22Rv1 (cell line): ENCODE data around the gene RARRES2.

ENCODE experiments used
- H3K27ac ChIP-seq: fragments of 450-650 bp; 2 replicates; pipeline ENCODE4 v1.5.1; 2017
- CTCF ChIP-seq: fragments of 450-650 bp; IDR thresholded peaks from 2 replicates; pipeline ENCODE4 v1.5.1; 2017; ENCODE audit warnings: mild to moderate bottlenecking
- ZFX ChIP-seq: fragments of 450-650 bp; IDR thresholded peaks from 2 replicates; pipeline ENCODE4 v1.6.1; 2017; ENCODE audit warnings: antibody characterized with exemption, borderline replicate concordance

RARRES2 gene

DNA sequence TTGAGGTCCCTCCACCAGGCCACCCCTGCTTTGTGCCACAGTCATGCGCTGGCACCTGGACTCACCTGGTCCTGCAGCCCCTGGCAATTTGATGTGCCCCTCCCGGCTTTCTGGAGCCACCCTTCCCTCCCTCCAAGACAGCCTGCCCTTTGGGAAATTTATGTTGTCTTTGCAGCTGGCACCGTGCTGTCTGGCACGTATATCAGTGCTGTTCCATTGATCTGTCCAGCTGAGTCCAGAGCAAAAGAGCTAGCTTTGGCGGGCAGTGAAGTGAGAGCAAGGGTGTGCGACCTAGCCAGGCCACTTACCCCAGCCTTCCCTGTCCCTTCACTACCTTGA, 5.7 kb downstream of the RARRES2 start:
- TF ChIP-seq CTCF: no peak
- TF ChIP-seq ZFX: no peak
- H3K27ac ChIP-seq: no peak overlapping the region

DNA sequence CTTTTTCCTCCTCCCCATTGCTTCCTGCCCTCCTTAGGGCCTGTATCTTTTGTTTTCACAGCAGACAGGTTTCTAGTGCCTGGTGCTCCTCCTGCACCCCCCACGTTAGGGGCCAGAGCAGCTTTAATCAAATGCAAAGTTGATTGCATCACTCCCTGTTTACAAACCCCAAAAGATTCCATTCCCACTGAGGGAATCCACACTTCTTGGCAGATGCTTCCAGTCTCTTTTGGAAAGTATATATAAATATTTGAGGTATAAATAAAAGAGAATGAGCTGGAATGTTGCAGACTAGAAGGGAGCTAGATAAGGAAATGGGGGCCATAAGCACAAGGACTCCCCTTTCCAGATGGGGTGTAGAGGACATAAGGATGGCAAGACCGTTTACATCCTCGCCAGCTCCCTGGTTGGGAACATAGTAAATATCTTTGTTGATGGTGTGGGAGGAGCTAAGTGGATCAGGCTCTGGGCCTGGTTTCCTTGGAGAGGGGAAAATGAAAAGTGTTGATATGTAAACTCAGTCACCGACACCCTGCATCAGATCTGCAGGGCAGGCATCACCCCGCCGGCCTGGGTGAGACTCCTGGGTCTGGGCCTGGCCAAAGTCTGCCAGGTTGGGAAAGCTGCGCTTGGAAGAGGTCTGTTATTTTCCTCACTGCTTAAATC, 6.2 kb downstream of the RARRES2 start:
- TF ChIP-seq CTCF (no peak), ZFX (no peak)
- H3K27ac ChIP-seq: no peak overlapping the region

DNA sequence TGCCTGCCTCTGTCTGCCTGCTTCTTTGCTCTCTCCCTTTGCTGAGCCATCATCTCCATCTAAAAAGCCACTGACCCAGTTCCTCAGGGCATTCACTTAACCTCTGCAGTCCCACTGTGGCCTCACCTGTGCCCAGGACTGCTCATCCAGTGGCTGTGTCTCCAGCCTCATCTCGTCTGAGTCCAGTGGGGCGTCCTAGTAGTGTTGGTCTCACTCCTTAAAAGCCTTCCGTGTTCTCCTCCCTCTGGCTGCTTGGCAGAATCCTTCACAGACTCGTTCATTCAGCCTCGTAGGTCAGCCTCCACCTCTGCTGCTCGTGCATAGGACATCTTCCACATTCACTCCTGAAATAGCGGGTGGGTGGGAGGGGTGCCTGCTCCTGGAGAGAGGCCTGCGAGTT, 7.3 kb downstream of the RARRES2 start:
- TF ChIP-seq CTCF: no peak
- TF ChIP-seq ZFX: no peak
- H3K27ac ChIP-seq: no peak overlapping the region

DNA sequence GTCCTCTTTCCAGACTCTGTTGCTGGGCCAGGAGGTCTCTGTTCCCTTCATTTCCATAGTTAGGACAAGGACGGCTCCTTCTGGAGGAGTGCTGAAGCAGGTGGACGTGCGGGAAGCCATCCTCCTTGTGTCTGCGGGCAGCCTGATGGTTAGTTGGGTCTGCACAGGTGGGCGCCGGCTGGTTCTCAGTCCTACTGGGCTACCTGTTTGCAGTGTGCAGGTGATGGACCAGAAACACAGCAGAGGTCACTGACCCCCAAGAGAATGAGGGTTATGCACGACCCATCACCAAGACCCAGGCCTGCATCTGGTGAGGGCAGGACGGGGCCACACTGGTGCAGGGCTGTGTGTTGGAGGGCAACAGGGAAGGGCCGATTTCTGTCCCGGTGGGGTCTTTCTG, 7.8 kb downstream of the RARRES2 start:
- TF ChIP-seq CTCF: no peak
- no peak overlapping the region for H3K27ac ChIP-seq

- no peak for TF ChIP-seq ZFX
- TF ChIP-seq CTCF: no peak
- H3K27ac ChIP-seq: no peak overlapping the region
Measured at GRCh38 chr7:150332852-150333635, 8.4 kb downstream of the RARRES2 start.

- H3K27ac ChIP-seq: no peak overlapping the region
- no peak for TF ChIP-seq CTCF
- no peak for TF ChIP-seq ZFX
Measured at GRCh38 chr7:150330211-150330885, 11.1 kb downstream of the RARRES2 start.
